Posterior vena cava (tissue), 2 donors: ENCODE results near the gene PARP8. TPM values are rescaled to one million over a fixed set of nuclear protein-coding genes. Genes with fewer than 3 reads are reported as not detected.
"Not testable (repeated sequence)": the region's sequence is repeated elsewhere in the genome, so short reads cannot be mapped to it uniquely, and the experiment has no call there.

Experiments
- DNase-seq: peaks from one replicate; pipeline ENCODE4 v3.0.0-alpha.2; 2020; ENCODE audit warnings: low spot score
- intact Hi-C, 2 donors: fragments of 100-400 bp; cut with DNase I; formaldehyde crosslinking; loops; one replicate each; pipeline versions ENCODE4 v1.14.1 to v1.14.2; 2022 to 2023
- total RNA-seq, 2 donors: library from RNA; stranded (reverse); fragmentation: NEBNext Ultra II Directional; extraction: Animal tissue kit (Norgen Biotek cat#: 25700); gene quantifications; one replicate each; pipeline ENCODE4 v1.2.1, GENCODE V29; 2021
- donor health status: DM: yes; HTN: yes; CAD: no.
- donor health status: DM: yes; HTN: yes; CAD: no.

PARP8 gene
- total RNA-seq, 2 donors from 2014 or later = 20.4 to 27.4 TPM

DNA sequence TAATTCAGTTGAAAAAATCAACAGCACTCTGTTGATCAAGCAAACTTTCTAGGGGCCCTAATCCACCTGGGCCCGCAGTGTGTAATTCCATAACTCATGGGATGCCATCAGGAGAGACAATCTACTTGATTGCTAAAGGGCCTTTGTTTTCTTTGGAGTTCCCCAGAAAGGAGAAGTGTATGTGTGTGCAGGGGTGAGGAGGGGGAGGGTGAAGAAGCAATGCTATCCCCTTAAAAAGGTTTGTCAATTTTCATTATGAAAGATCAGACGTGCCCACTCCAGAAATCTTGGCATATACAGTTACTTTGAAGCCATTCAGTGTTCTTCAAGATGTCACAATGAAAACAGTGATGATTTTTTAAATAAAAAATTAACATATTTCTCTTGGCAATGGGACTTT is 6.2 kb downstream of the PARP8 start:
- DNase-seq = no peak
- intact Hi-C loops = no loop called here

DNA sequence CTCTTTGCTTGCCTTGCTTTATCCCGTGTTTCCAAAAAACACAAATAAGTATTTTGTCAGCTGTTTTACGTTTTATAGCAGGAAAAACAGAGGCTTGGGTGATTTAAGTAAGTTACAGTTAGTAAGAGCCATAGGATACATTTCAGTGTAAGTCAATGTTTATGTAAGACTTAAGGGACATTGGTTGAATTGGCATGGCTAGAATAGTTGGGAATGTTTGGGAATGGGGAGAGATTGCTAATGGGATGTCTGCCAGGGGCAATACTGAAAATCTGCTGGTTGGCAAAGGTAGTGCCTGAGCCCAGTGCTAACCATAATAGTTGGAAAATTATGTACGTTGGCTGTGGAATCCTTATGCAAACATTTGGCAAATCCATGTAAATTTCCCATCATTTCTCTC is 7.0 kb downstream of the PARP8 start:
- intact Hi-C loops, DNase-seq: not testable (repeated sequence)

DNA sequence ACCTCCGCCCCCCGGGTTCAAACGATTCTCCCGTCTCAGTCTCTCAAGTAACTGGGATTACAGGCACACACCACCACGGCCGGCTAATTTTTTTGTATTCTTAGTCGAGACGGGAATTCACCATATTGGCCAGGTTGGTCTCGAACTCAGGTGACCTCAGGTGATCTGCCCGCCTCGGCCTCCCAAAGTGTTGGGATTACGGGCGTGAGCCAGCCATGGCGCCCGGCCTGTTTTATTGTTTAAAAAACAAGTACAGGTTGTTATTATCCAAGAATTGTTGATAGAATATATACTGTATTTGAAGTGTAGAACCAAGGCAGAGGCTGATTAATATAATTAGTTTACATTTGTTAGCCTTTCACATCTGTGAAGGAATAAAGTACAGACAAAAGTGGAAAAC is 8.9 kb downstream of the PARP8 start:
- no peak for DNase-seq
- intact Hi-C loops = no loop called here

DNA sequence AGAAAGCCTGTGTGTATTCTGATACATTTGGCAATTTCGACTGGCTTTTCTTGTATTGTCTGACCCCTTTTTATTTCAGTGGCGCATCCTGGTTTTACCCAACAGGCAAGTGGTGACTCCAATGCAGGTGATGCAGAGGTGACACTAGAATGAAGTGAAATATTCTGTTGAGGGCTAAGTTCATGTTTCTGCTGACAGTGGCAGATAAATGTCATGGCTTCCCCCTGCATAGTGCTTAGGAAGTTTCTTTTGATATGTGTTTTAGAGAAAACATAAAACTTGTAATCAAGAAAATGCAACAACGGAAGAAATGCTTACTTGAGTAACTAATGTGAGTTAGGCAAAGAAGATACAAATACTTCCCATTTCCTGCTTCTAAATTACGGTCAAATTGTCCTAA is 13.1 kb downstream of the PARP8 start:
- DNase-seq, intact Hi-C loops: not testable (repeated sequence)

DNA sequence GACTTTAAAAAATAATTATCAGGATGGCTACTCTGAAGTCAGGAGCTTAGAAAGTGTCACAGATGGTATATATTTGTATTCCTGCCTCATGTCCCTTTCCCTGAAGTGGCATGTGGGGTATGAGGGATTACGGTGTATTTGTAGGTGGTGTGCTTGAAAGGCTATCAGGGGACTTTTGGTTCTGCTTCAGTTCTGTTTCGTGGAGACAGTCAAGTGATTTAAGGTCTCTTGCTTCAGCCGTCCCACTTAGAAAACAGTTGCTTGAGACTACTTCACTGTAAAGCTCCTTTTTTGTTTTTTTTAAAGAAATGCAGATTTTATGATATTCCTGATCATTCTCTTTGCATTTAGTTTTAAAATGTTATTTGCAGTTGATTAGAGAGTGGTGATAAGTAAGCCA is 18.3 kb downstream of the PARP8 start:
- intact Hi-C loops = no loop called here
- no peak for DNase-seq

DNA sequence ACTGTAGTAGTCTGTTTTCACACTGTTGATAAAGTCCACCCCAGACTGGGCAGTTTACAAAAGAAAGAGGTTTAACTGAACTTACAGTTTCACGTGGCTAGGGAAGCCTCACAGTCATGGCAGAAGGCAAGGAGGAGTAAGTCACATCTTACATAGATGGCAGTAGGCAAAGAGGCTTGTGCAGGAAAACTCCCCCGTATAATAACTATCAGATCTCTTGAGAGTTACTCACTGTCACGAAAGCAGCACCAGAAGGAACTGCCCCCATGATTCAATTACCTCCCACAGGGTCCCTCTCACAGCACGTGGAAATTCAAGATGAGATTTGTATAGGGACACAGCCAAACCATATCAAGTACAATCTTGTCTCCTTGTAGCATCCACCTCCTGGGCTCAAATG is 21.1 kb downstream of the PARP8 start:
- no peak for DNase-seq
- intact Hi-C loops = no loop called here

DNA sequence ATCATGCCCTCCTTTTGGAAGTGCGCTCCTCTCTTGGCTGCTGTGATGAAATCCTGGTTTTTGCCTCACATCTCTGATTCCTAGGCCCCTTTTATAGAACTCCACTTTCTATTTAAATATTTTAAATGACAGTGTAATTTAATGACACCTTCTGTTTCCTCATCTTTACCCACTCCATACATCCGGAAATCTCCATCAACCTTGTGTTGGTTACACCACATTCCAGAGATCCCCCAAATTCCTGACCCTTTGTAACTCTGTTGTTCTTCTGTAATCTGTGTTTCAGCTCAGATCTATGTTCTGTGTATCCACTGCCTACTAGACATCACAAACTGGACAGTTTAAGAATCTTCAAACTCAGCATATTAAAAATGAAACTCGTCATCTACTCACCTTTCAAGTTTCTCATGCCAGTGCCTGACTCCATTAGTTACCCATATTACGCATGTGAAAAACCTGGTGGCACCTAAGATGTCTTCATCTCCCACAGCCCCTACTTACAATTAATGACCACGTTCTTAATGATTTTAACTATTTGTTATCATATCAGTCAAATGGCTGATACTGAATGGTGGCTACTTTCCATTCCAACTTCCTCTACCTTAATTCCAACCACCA is 25.1 kb downstream of the PARP8 start:
- intact Hi-C loops = no loop called here
- no peak for DNase-seq

DNA sequence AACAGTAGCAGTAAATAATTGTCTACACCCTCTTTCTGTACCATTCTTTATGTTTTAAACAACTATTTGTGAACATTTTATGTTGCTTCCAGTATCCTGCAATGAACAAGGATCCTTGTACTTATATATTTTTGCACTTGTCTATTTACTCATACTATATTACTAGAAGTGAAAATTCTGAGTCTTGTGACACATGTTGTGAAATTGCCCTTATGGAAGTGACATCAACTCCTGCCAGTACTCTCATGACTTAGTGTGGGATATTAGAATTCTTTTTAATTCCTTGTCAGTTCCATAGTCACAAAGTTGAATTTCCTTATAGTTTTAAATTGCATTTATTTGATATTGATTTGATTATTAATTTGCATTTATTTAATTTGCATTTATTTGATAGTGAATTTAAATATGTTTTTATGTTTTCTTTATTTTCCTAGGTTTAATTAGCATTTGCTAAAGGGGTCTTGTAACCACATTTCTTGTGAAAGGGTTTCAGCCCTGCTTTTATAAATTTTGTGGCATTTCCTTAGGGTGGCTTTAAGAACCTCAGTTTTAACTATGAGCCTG is 27.7 kb downstream of the PARP8 start:
- intact Hi-C loops = no loop called here
- DNase-seq = no peak

DNA sequence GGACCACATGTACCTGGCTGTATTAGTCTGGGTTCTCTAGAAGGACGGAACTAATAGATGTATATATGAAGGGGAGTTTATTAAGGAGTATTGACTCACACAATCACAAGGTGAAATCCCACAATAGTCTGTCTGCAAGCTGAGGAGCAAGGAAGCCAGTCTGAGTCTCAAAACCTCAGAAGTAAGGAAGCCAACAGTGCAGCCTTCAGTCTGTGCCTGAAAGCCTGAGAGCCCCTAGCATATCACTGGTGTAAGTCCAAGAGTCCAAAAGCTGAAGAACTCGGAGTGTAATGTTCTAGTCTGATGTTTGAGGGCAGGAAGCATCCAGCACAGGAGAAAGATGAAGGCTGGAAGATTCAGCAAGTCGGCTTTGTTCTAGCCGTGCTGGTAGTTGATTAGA is 28.2 kb downstream of the PARP8 start:
- DNase-seq, intact Hi-C loops: not testable (repeated sequence)

DNA sequence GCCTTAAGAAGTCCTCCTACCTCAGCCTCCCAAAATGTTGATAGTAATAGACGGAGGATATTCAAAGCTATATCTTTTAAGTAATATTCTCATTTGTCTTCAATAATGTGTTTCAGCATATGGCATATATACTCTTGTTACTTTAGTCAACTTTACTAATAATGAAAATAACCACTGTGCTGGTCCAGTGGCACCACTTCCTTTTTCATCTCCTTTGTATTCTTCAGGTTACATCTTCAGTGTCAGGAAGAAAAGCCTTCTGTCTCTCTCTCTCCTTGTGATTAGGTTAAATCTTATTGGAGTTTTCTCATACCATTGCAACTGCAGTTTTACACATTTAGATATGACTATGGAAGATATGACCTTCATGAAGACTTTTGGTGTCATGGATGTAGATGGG is 31.3 kb downstream of the PARP8 start:
- DNase-seq = no peak
- intact Hi-C loops = no loop called here

DNA sequence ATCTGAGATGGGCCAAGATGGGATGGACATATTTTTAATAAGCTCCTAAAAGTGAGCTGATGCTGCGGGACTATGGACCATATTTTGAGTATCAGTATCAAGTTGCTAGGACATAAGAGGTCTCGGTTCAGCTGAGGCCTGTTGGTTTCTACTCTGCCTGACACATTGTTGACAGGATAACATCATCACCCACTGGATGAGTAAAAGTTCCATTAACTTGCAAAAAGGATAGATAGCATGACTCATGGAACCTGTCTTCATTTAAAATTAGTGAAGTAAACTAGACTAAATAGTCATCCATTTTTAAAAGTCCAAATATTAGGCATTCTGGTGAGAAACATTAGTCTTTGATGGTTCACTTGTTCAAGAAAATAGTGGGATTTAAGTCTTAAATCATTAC is 33.3 kb downstream of the PARP8 start:
- intact Hi-C loops = no loop called here

DNA sequence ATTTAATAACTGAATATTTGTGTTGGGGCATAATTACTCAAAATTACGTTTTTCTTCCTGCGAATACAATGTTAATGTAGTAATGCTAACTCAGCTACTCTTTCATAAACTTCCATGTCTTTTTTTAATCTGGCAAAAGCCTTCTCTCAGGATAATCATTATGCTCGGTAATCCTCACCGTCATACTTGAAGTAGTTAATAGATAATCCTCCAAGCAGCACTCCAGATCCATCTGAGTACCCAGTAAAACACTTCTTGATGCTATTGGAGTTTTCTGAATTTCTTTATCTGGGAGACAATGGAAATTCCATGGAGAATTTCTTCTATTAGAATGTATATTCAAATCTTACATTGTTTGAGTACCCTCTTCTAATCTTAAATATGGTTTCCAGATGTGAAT is 34.3 kb downstream of the PARP8 start:
- intact Hi-C loops = no loop called here
- DNase-seq = no peak

More for the DNA sequence above, 33.3 kb downstream of the PARP8 start:
- DNase-seq = no peak

DNA sequence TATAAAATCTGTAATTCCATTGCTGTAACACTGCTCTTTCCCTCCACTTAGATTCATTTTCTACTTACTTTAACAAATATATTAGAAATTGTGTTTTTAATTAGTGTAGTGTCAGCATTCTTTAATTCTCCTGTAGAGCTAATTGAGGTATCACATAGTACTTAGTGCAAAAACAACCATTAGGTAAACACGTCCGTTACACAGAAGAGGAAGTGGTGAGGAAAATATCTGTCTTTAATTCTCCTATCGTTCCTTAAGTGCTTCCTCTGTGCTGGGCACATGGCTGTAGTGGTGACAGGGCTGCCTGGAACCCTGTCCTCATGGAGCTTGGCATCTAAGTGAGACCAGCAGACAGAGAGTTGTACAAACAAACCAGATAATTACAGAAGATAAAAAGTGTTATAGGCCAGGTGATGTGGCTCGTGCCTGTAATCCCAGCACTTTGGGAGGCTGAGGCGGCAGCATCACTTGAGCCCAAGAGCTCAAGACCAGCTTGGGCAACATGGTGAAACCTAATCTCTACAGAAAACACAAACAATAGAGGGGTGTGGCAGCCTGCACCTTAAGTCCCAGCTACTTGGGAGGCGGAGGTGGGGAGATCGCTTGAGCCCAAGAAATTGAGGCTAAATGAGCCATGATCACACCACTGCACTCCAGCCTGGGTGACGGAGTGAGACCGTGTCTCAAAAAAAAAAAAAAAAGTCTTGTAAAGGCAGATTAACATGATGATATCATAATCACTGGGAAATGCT is 36.4 kb downstream of the PARP8 start:
- DNase-seq = no peak
- intact Hi-C loops = no loop called here

DNA sequence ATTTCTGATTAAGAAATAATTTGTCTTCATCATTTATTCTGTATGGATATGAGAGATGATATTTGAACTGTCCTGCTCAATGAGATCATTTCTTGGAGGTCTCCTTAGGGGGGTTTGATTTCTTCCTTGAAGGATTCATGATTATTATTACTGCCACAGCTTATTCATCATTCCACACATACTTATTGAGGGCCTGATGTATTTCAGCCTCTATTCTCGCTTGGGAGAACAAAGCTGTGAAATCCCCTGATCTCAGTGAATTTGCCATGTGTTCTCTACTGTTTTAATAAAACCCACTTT is 36.9 kb downstream of the PARP8 start:
- intact Hi-C loops = no loop called here
- no peak for DNase-seq

DNA sequence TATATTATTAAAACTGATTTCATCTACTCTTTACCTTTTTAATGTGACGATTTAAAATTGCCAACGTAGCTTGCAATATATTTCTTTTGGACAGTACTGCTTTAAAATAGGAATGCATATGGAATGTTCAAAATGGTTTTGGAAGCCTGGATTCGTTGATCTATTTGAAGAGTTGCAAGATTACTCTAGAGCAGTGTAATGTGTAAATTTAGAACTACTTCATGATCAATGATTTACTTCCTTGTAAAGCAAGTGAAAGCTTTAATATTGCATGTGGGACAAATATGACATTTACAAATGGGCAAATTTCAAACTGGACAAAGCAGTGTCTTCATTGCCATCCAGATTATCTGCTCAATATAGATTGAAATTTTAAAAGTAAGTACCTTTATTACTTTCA is 38.3 kb downstream of the PARP8 start:
- DNase-seq = no peak
- intact Hi-C loops = no loop called here

DNA sequence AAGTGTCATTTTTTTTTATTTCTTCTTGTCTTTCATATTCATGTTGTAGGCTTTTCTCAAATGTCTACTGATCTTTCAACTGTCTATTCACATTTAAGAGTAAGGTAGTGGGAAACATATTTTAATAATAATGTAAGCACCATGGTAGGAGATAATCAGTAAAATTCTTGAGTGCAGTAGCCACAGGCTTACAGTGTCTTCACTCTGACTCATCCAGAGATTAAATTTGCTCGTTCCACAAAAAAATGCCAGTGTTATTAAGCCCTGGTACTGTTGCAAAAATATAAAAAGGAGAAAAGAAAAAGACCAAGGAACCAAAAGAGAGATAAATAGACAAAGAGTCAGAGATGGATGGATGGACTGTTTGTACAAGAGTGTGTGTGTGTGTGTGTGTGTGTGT is 43.0 kb downstream of the PARP8 start:
- intact Hi-C loops = no loop called here
- no peak for DNase-seq

DNA sequence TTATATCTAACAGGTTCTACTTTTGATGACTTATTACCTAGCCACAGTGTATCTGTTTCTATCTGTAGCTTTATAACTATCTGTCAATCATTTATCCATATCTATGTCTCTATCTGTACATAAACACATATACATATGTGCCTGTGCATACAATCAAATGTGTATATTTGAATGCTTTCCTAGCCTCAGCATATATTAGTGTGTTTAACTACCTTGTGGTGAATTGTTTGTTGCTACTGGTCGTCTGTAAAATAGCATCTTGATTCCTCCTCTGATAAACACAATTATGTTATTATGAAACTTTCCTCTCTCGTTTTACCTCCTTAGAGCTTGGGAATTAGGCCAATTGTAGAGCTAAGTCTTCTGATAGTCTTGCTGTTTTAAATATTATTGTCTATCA is 44.4 kb downstream of the PARP8 start:
- intact Hi-C loops = no loop called here
- DNase-seq = no peak

DNA sequence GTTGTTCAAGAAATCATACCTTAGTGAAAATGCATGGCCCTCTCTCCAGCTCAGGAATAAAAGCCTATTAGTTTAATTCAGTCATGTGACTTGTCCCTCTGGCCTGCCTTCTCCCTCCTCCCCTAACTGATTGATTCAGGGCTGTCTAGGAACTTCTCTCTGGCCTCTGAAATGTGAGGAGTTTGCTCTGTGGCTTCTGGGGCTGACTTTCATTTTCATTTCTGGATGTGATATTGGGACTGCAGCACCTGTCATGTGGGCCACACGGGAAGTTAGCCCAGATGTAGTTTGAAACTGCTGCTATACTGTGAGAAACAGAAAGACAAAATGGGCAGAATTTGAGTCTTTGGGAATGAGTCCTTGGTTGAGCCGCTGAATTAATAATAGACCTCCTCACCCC is 44.8 kb downstream of the PARP8 start:
- intact Hi-C loops = no loop called here
- DNase-seq = no peak

DNA sequence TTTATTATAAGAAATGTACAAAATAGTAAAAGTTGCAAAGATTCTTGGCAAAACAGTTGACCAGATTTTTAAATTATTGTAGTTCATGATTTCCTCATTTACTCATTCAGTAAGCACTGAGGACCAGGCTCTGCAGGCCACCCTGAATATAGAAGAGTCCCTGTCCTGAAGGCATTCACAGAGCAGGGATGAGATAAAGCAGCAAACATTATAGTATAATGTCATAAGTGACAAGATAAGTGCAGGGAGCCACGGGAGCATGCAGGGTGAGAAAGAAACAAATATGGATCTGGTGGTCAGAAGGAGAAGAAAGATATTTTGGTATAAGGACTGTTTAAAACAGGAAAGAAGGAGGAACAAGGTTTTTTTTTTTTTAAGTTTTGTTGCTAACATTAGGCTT is 46.0 kb downstream of the PARP8 start:
- DNase-seq = no peak
- intact Hi-C loops = no loop called here

DNA sequence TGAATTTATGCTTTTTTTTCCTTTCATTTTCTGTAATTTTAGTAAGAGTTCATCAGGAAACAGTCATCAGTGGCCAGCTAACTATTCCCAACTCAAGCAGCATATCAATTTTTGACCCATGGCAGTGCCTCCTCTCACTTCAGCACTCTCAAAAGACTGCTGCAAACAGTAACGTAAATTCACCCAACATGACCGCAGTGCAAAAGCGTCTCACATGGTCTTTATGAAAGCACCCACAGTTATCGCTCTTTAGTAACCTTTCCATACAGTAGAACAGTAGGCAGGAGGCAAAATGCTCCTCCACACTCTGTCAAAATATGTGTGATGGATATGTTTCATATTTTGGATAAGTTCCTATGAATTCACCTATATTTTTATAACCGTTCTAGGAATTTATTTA is 48.6 kb downstream of the PARP8 start:
- intact Hi-C loops = no loop called here
- DNase-seq = no peak

DNA sequence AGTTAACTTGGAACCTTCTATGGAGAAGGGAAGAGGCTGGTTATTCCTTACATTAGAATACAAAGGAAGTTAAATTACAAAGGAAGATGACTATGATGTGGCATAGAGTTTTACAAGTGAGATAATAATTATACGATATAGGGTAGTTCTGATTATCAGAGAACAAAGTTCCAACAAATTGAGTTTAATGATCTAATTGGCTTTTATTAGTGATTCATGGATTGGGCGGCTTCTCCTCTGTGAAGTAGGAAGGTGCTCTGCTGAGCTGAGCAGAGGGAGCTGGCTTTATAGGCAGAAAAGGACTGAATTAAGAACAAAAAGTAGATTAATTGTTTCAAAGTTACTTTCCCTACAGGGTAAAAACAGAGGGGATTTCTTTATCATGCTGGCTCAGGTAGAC is 49.7 kb downstream of the PARP8 start:
- intact Hi-C loops = no loop called here
- DNase-seq = no peak
